ENCODE data around the gene PRM1.

Gene PRM1

GRCh38 chr16:11253995-11254912, 26.9 kb downstream of the PRM1 start:
- no peak for DNase-seq (ENCODE audit: low read depth, low spot score)

DNA sequence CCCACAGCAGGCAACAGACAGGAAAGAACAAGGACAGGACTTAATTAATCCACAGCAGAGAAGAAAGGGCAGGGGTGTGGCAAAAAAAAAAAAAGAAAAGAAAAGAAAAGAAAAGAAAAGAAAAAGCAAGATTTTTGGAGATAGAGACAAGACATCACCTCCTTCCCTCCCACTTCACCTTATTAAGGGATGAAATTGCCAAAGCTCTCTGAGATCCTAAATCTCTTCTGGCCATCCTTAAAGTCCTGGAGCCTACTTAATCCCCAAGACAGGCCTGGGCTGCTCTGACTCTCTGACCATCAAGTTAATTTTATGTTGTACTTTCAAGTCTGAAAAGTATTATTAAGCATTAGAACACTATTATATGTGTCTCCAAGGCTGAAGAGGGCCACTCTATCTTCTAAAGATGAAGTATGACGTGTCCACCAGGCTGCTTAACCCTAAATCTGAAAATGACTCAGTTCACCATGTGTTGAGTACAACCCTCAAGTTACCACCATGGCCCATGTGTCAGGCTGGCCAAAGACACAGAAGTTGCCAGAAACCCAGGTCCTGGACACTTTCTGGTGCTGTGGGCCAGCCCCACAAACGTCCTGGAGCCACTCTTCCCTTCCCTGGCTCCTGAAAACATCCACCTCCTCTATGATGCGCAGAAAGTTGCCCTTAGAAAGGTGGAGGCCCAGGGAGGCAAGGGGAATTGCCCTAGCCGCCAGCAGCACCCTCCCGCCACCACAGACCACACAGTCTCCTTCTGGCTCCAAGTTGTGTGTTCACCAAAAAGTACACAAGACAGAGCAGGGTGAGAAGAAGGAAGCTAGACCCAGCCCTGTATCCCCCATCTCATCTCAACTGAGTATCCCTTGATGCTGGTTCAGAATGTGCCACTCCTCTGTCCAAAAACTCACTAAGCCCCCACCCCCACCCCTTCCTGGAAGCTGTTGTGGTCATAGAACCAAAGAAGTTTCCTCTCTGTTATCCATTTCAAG, 27.8 kb downstream of the PRM1 start:
- DNase-seq (ENCODE audit: low read depth, low spot score): no peak

GRCh38 chr16:11252482-11252931, 28.6 kb downstream of the PRM1 start:
- DNase-seq (ENCODE audit: low read depth, low spot score): no peak

GRCh38 chr16:11251525-11252481, 29.3 kb downstream of the PRM1 start:
- DNase-seq (ENCODE audit: low read depth, low spot score): no peak

DNA sequence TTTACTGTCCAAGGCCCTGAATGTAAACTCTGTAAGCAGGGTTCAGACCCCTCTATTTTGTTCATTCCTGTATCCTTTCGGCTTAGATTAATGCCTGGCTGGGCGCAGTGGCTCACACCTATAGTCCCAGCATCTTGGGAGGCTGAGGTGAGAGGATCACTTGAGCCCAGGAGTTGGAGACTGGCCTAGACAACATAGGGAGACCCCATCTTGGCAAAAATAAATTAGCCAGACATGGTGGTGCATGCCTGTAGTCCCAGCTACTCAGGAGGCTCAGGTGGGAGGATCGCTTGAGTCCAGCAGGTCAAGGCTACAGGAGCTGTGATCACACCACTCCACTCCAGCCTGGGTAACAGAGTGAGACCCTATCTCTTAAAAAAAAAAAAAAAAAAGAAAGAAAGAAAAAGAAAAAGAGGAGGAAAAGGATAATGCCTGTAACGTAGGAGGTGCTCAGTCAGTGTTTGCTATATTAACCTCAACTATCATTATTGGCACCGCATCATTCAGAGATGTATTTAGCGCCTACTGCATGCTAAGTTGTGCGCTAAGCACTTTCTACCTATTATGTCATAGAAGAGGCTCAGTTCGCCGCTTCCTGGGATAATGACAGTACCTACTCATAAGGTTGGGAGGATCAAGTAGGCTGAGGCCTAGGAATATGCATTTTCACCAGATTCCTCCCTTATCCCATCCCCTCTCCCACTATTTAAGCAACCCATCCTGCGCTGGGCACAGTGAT, 30.2 kb downstream of the PRM1 start:
- DNase-seq (ENCODE audit: low read depth, low spot score): no peak

DNA sequence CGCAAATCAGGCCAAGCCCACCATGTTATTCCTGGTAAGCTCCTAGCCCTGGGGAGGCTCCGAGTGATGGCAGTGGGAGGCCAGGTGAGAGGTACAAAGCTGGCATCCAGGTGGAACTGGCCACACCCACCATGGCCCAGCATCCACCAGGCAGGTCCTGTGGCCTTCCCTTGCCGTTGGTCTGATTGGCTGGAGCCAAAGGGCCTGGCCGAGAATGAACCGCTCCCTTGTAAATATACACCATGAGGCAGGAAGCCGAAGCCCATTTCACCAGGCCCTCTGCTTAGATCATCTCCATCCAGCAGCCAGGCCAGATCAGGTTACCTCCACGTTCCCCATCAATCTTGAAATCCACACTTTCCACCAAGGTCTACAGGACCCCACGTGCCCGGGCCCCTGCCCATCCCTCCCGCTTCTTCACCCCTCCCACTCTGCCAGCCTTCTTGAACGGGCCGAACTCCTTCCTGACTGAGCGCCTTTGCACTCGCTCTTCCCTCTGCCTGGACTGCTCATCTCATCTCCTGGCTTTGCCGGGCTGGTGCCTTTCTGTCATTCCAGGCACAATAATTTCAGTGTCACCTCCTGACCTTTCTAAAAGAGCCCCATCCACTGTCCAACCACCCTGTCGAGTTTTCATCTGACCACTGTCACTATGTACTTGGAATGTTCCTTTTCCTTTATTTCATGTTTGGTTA, 30.9 kb downstream of the PRM1 start:
- no peak for DNase-seq (ENCODE audit: low read depth, low spot score)

DNA sequence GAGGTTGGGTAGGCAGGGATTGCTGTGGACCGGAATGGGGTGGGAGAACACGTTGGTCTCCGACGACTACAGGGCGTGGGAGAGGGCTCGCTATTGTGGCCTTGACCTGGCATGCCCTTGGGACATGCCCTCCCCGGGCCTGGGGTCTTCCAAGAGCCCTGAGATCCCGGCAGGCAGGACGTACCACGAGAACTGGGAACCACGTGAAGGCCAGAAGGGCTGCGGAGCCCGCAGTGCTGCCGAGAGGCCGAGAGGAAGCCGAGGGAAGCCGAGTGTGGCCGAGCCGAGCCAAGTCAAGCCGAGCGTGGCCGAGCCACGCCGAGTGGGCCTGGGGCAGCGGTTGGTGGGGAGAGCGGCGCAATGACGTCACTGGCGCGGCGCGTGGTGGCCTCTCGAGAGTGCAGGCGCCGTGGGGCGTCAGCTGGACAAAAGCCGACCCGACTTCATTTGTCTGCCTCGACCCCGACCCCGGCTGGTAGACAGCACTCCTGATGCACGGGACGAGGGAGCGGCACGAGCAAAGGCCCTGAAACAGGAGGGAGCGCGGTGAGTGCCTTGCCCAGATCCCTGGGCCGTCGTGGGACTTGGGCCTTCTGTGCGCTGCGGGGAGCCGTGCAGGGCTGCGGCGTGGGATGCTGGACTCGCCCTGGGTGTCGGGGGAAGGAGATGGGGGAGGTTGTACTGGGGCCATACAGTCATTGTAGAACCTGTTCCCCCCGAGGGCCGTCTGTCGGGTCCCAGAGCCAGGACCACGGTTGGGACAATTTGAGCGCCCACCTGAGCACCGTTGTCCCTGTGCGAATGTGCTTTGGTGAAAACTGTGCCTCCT, 31.7 kb downstream of the PRM1 start:
- no peak for DNase-seq (ENCODE audit: low read depth, low spot score)

GRCh38 chr16:11248133-11248532, 33.0 kb downstream of the PRM1 start:
- DNase-seq (ENCODE audit: low read depth, low spot score): no peak

- DNase-seq (ENCODE audit: low read depth, low spot score): no peak
These were observed 35.1 kb downstream of the PRM1 start for GRCh38 chr16:11245988-11246387.

GRCh38 chr16:11245222-11245737, 35.9 kb downstream of the PRM1 start:
- no peak for DNase-seq (ENCODE audit: low read depth, low spot score)

DNA sequence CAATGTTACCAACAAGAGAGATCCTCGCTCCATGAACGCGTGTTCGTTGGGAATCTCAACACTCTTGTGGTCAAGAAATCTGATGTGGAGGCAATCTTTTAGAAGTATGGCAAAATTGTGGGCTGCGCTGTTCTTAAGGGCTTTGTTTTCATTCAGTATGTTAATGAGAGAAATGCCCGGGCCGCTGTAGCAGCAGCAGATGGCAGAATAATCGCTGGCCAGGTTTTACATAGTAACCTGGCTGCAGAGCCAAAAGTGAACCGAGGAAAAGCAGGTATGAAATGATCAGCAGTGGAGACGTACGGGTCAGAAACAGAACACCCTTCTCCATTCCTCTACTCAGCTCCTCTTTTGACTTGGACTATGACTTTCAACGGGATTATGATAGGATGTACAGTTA, 38.5 kb downstream of the PRM1 start:
- DNase-seq (ENCODE audit: low read depth, low spot score): no peak

GRCh38 chr16:11241480-11242204, 39.5 kb downstream of the PRM1 start:
- no peak for DNase-seq (ENCODE audit: low read depth, low spot score)

- DNase-seq (ENCODE audit: low read depth, low spot score): no peak
These were observed 40.3 kb downstream of the PRM1 start for GRCh38 chr16:11240636-11241473.

DNA sequence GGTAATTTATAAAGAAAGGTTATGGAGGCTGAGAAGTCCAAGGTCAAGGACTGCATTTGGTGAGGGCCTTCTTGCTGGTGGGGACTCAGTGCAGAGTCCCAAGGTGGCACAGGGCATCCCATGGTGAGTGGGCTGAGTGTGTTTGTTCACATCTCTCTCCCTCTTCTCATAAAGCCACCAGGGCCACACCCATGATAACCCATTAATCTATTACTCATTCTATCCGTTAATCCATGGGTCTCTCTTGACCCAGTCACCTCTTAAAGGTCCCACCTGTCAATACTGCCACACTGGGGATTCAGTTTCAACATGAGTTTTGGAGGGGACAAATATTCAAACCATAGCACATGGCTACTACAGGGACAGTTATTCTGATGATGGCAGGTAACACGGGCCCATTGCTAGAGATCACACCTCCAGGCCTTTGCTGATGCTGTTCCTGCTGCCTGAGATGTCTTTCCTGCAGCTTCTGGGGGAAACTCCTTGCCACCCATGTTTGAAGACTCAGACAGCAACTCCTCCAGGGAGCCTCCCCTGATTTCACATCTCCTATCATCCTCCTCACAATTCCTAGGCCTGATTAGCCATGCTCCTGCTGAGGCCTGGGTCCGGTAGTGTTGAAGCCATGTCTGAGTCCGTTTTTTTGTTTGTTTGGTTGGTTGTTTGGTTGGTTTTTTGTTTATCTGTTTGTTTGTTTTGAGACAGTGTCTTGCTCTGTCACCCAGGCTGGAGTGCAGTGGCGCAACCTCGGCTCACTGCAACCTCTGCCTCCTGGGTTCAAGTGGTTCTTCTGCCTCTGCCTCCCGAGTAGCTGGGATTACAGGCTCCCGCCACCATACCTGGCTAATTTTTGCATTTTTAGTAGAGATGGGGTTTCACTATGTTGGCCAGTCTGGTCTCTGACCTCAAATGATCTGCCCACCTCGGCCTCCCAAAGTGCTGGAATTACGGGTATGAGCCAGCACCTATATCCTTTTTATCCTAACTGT, 41.2 kb downstream of the PRM1 start:
- DNase-seq (ENCODE audit: low read depth, low spot score): no peak

- no peak for DNase-seq (ENCODE audit: low read depth, low spot score)
These were observed 42.6 kb downstream of the PRM1 start for GRCh38 chr16:11238272-11239202.

All from iPS DF 19.7 (cell line).